ENCODE results near the gene TANGO2.

Gene TANGO2

DNA sequence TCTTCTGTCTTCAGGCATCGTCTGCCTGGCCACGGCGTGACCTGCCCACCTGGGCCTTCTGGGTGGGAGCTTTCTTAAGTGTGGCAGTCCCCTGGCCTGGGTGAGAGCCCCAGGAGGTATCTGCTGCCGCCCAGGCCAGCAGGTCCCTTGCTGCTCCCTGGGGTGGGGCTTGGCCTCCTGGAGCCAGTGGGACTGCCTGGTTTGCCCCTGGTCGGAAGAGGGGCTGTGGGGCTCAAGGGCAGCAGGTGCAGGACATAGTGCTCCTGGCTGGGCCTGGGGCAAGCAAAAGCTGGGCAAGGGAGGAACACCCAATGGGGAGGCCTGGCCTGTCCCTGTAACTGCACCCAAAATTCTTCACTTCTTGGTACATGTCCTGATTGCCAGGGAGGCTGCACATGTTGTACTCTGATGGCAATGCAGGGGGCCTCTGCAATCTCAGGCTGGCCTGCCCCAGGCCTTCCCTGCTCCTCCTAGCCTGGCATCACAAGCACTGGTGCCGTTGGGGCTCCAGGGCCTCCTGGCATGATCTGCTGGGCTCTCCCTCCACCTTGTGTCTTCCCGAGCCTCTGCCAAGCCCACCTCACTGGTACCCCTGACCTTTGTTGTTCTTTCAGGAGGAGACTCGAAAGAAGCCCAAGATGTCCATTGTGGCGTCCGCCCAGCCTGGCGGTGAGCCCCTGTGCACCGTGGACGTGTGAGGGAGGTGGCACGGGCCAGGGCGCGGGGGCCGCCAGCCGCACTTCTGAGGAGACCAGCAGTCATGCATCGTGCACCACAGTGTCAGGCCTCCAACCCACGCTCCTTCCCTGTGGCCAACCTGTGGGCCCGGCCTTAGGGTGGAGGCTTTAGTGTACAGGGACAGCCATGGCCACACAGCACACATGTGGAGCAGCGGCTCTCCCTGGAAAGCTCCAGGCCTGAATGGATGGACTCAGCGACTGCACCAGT lies 88.8 kb downstream of the TANGO2 start:
- DNase-seq, result no peak

- no peak for DNase-seq
Measured at GRCh38 chr22:20110359-20110985, 89.6 kb downstream of the TANGO2 start.

DNA sequence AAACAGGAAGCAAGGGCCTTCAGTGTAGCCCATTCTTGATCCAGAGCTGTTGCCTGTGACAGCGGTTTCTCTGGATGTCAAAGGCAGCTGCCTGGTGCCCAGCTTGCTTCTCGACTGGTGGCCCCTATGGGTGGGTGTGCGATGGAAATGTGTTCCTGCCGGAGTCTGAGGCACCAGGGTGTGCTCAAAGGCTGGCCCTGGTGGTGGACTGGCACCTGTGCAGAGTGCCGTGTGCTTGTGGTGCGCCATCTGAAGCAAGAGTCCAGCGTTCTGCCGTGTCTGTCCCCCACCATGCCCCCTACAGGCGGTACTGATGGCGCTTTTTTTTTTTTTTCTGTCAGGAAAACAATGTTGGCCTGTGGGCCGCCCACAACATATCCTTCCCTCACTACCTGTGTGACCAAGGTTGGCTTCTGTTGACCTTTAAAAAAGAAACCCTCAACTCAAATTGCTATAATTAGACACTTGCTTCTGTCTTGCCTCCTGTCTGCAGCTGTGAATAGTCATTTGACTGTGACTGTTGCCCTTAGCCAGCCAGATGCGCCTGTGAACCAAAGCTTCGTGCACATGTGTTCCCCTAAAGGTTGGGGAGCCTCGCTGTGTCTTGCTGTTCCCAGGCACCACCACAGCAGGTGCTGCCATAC lies 90.3 kb downstream of the TANGO2 start:
- DNase-seq, result no peak

GRCh38 chr22:20111689-20112622 lies 91.0 kb downstream of the TANGO2 start:
- no peak for DNase-seq

DNA sequence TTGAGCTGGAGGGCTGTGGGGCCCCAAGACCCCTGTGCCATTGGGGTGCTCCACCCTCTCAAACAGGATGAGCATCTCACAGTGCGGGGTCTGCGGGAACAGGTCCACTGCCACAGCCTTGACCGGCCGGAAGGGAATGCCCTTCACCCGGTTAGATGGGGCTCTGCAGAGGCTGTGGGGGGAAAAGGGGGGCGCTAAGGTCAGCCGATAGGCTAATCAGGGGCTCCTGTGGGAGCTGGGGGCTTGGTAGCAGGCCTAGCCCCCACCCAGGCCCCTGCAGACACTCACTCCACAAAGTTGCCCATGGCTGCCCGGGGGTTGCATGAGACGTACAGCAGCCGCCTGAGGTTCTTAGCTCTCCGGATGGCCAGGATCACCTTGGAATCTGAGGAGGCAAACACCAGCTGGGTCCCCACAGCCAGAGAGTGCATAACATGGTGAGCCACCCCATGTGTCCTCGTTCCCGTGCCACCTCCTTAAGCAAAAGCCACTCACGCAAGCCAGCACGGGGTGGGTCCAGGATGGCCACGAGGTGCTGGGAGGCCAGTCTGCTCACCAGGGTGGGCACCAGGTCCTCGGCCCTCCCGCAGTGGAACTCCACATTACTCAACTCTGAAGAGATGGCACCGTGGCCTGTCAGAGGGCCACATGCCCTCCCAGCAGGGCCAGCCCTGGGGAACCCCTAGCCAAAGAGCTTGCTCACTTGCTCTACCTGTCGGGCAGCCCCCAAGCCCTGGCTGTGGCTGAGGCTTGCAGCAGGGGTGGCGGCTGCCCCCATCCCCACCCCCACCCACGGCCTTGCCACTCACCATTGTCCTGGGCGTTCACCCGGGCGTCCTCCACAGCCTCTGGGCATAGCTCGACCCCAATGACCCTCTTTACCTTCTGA lies 92.0 kb downstream of the TANGO2 start:
- DNase-seq, result no peak

GRCh38 chr22:20113551-20114310 lies 92.8 kb downstream of the TANGO2 start:
- no peak for DNase-seq

- no peak for DNase-seq
Measured at GRCh38 chr22:20114506-20115475, 93.9 kb downstream of the TANGO2 start.

DNA sequence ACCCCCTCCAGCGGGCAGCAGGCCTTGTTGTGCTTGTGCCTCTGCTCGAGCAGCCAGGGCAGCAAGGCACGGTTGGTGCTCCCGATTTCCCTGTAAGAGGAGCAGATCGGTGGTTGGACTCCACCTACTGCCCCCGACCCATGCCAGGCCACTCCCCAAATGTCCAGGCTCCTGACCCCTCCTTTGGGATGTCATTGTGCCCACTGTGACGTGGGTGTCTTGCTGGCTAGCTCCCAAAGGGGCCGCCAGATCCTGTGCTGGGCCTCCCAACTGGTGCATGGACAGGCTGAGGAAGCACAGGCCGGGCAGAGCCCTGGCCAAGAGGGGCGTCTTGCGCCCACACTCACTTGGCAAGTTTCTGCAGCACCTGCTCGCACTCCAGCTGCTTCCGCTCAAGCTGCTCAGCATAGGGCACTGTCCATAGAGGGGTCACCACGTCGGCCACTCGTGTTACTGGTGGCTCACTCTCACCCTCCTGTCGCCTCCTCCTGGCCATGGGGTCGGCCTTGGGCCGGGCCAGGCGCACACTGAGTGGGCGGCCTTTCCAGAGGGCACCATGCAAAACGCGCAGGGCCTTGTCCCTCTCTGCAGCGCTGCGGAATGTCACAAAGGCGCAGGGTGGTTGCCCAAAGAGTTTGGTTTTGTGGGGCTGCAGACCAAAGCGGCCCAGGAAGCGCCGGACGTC lies 94.9 kb downstream of the TANGO2 start, which contains the start of gene RANBP1:
Gene RANBP1, plus strand, starts transcription at position 414 of the 685 bp plus-strand sequence. Its CDS starts 81 bp downstream, at position 495.
- no peak for DNase-seq

- DNase-seq, result no peak
Measured at GRCh38 chr22:20116376-20116950, 95.6 kb downstream of the TANGO2 start.
